ENCODE results near the gene EIF3I. TPM values are rescaled to one million over a fixed set of nuclear protein-coding genes. Genes with fewer than 3 reads are reported as not detected.

The EIF3I gene
- total and polyA plus RNA-seq, 10 of the 15 experiments (the other 5 are each of a cell fraction or from before 2014, with no cell fraction given) = 208 to 606 (median 352) TPM

GRCh38 chr1:32276032-32276782, 54.0 kb downstream of the EIF3I start:
- no peak overlapping the region for H2AFZ ChIP-seq (ENCODE audit: control insufficient read depth, low read depth, low read length)
- in situ Hi-C loops (cut with MboI) = no loop called here
- no peak overlapping the region for H3K4me3 ChIP-seq
- DNase-seq (ENCODE audit: low read depth, low spot score) (no peak), FAIRE-seq (no peak), ATAC-seq (no peak)
- no peaks in the 10 kb centered on the region for H3K9me3 ChIP-seq (replicated peaks; ENCODE audit: control insufficient read depth, insufficient read depth, low read length)
- peaks cover 7% of the 10 kb centered on the region for H3K4me1 ChIP-seq (ENCODE audit: control insufficient read depth, insufficient read depth, low read length)
- H4K20me1 ChIP-seq (ENCODE audit: control insufficient read depth, insufficient read depth) = no peaks in the 10 kb centered on the region
- ChIA-PET POLR2A (interaction anchor here (0.6 kb wide), 1 partner anchor 562 kb away, joined by 5 read pairs; no protein-coding TSS in a partner anchor), SMC1A (ENCODE audit: uncharacterized antibody, unreplicated experiment) (no interaction called here), RAD21 (ENCODE audit: unreplicated experiment) (no interaction called here), CTCF (no interaction called here)
- H3K27me3 ChIP-seq (replicated peaks in 1 of 2; ENCODE audit: control insufficient read depth in 2 of 2, insufficient read depth in 2 of 2, low read length in 1 of 2) = no peaks in the 10 kb centered on the region
- peak; percentile 16; the same call in 1 of the 2 replicates for TF ChIP-seq POLR2A (IDR thresholded peaks at IDR 0.05; ENCODE audit: low read depth, low read length)
- TF ChIP-seq ZNF24 (IDR thresholded peaks at IDR 0.05) = no peak
- no TSS peak for BruUV-seq (replicated peaks)
- no peak overlapping the region for H3K27ac ChIP-seq (ENCODE audit: control insufficient read depth, insufficient read depth)
- intact Hi-C loops (cut with micrococcal nuclease; ENCODE audit: unreplicated experiment) = no loop called here
- no peaks in the 10 kb centered on the region; the same call in none of the 2 replicates for H3K79me2 ChIP-seq (ENCODE audit: control insufficient read depth, insufficient read depth, low read length)
- no peak overlapping the region for H3K4me2 ChIP-seq (ENCODE audit: control insufficient read depth, insufficient read depth)
- peaks cover 1 to 11% of the 10 kb centered on the region in 2 experiments for H3K36me3 ChIP-seq (ENCODE audit: control insufficient read depth in 2 of 2, insufficient read depth in 2 of 2, low read length in 1 of 2)
- WGBS (ENCODE audit: insufficient coverage, insufficient replicate concordance, low lambda C conversion rate, missing lambda C conversion rate) = 90% methylated on average over 30 of the region's 30 CpGs
- H3K9ac ChIP-seq (ENCODE audit: control insufficient read depth, insufficient read depth, low read length) = no peak overlapping the region

Small RNA genes within 50 kb of the gene (small RNA-seq; reads per million reads assigned to genes)
- gene RF00017 = not detected

Other genes starting within 250 kb of the EIF3I start
Only the 7 nearest of the 16 such genes appear.
- 63.3 and 64.6 TPM in 2 replicates for gene TXLNA, start 42.7 kb upstream of the EIF3I start, total RNA-seq (2014; rRNA removed)
- 45.3 and 47.2 TPM in 2 replicates for gene TXLNA, start 42.7 kb upstream of the EIF3I start, total RNA-seq (2014; rRNA removed; fragmentation: Illumina TruSeq; extraction: Trizol)
- gene TXLNA, start 42.7 kb upstream of the EIF3I start, total RNA-seq (2021) = 66.5 and 71.3 TPM in 2 replicates
- gene TXLNA, start 42.7 kb upstream of the EIF3I start, polyA plus RNA-seq (2011; rRNA removed) = 31.5 and 42.0 TPM in 2 replicates
- 41.1 and 45.0 TPM in 2 replicates for gene TXLNA, start 42.7 kb upstream of the EIF3I start, polyA plus RNA-seq (2014; fragmentation: Illumina TruSeq; extraction: Trizol)
- 10 to 100 TPM in 1 of 2 experiments, 1 to 10 TPM in 1; 7.2 to 10.3 TPM for gene TXLNA, start 42.7 kb upstream of the EIF3I start, polyA plus RNA-seq (2014; fragmentation: Nextera tagmentation; extraction: Ambion mirVana)
- 48.6 and 52.7 TPM in 2 replicates for gene TXLNA, start 42.7 kb upstream of the EIF3I start, polyA plus RNA-seq (2014; rRNA removed)
- gene TXLNA, start 42.7 kb upstream of the EIF3I start, polyA plus RNA-seq (2016; fragmentation: Nextera tagmentation; extraction: Ambion mirVana) = 10 to 100 TPM; 86.1 to 93.7 TPM
- gene CCDC28B, start 21.8 kb upstream of the EIF3I start, total RNA-seq (2014; rRNA removed) = 95.9 and 101 TPM in 2 replicates
- gene CCDC28B, start 21.8 kb upstream of the EIF3I start, total RNA-seq (2014; rRNA removed; fragmentation: Illumina TruSeq; extraction: Trizol) = 57.3 and 66.2 TPM in 2 replicates
- 87.1 and 89.7 TPM in 2 replicates for gene CCDC28B, start 21.8 kb upstream of the EIF3I start, total RNA-seq (2021)
- gene CCDC28B, start 21.8 kb upstream of the EIF3I start, polyA plus RNA-seq (2011; rRNA removed) = 66.2 and 91.5 TPM in 2 replicates
- gene CCDC28B, start 21.8 kb upstream of the EIF3I start, polyA plus RNA-seq (2014; fragmentation: Illumina TruSeq; extraction: Trizol) = 14.2 and 48.9 TPM in 2 replicates
- 10 to 100 TPM; 10.5 to 29.8 TPM for gene CCDC28B, start 21.8 kb upstream of the EIF3I start, polyA plus RNA-seq (2014; fragmentation: Nextera tagmentation; extraction: Ambion mirVana)
- 102 and 111 TPM in 2 replicates for gene CCDC28B, start 21.8 kb upstream of the EIF3I start, polyA plus RNA-seq (2014; rRNA removed)
- 100 to 1,000 TPM; 127 to 135 TPM for gene CCDC28B, start 21.8 kb upstream of the EIF3I start, polyA plus RNA-seq (2016; fragmentation: Nextera tagmentation; extraction: Ambion mirVana)
- 5.1 and 5.2 TPM in 2 replicates for gene IQCC, start 16.7 kb upstream of the EIF3I start, total RNA-seq (2014; rRNA removed)
- 5.3 and 5.6 TPM in 2 replicates for gene IQCC, start 16.7 kb upstream of the EIF3I start, total RNA-seq (2014; rRNA removed; fragmentation: Illumina TruSeq; extraction: Trizol)
- gene IQCC, start 16.7 kb upstream of the EIF3I start, total RNA-seq (2021) = 2.9 and 3.3 TPM in 2 replicates
- 3.1 and 4.1 TPM in 2 replicates for gene IQCC, start 16.7 kb upstream of the EIF3I start, polyA plus RNA-seq (2011; rRNA removed)
- 6.8 and 7.5 TPM in 2 replicates for gene IQCC, start 16.7 kb upstream of the EIF3I start, polyA plus RNA-seq (2014; fragmentation: Illumina TruSeq; extraction: Trizol)
- 1 to 10 TPM; 2.1 to 3.8 TPM for gene IQCC, start 16.7 kb upstream of the EIF3I start, polyA plus RNA-seq (2014; fragmentation: Nextera tagmentation; extraction: Ambion mirVana)
- 5.5 and 6.4 TPM in 2 replicates for gene IQCC, start 16.7 kb upstream of the EIF3I start, polyA plus RNA-seq (2014; rRNA removed)
- gene IQCC, start 16.7 kb upstream of the EIF3I start, polyA plus RNA-seq (2016; fragmentation: Nextera tagmentation; extraction: Ambion mirVana) = 1 to 10 TPM; 4.8 to 5.1 TPM
- gene DCDC2B, start 13.3 kb upstream of the EIF3I start, total RNA-seq (2014; rRNA removed) = not detected in 2 replicates
- not detected in 2 replicates for gene DCDC2B, start 13.3 kb upstream of the EIF3I start, total RNA-seq (2014; rRNA removed; fragmentation: Illumina TruSeq; extraction: Trizol)
- 0.13 and 0.15 TPM in 2 replicates for gene DCDC2B, start 13.3 kb upstream of the EIF3I start, total RNA-seq (2021)
- gene DCDC2B, start 13.3 kb upstream of the EIF3I start, polyA plus RNA-seq (2011; rRNA removed) = not detected in 2 replicates
- gene DCDC2B, start 13.3 kb upstream of the EIF3I start, polyA plus RNA-seq (2014; fragmentation: Illumina TruSeq; extraction: Trizol) = not detected in 2 replicates
- gene DCDC2B, start 13.3 kb upstream of the EIF3I start, polyA plus RNA-seq (2014; fragmentation: Nextera tagmentation; extraction: Ambion mirVana) = not detected
- not detected in 2 replicates for gene DCDC2B, start 13.3 kb upstream of the EIF3I start, polyA plus RNA-seq (2014; rRNA removed)
- under 1 TPM; 0.12 to 0.21 TPM for gene DCDC2B, start 13.3 kb upstream of the EIF3I start, polyA plus RNA-seq (2016; fragmentation: Nextera tagmentation; extraction: Ambion mirVana)
- 8.1 and 8.8 TPM in 2 replicates for gene TMEM234, start 54 bp upstream of the EIF3I start, total RNA-seq (2014; rRNA removed)
- 4.8 and 5.2 TPM in 2 replicates for gene TMEM234, start 54 bp upstream of the EIF3I start, total RNA-seq (2014; rRNA removed; fragmentation: Illumina TruSeq; extraction: Trizol)
- gene TMEM234, start 54 bp upstream of the EIF3I start, total RNA-seq (2021) = 6.2 and 10.9 TPM in 2 replicates
- 3.8 and 5.1 TPM in 2 replicates for gene TMEM234, start 54 bp upstream of the EIF3I start, polyA plus RNA-seq (2011; rRNA removed)
- gene TMEM234, start 54 bp upstream of the EIF3I start, polyA plus RNA-seq (2014; fragmentation: Illumina TruSeq; extraction: Trizol) = 4.5 and 6.0 TPM in 2 replicates
- 1 to 10 TPM; 2.9 to 4.5 TPM for gene TMEM234, start 54 bp upstream of the EIF3I start, polyA plus RNA-seq (2014; fragmentation: Nextera tagmentation; extraction: Ambion mirVana)
- gene TMEM234, start 54 bp upstream of the EIF3I start, polyA plus RNA-seq (2014; rRNA removed) = 6.8 and 10.7 TPM in 2 replicates
- 1 to 10 TPM; 8.6 TPM for gene TMEM234, start 54 bp upstream of the EIF3I start, polyA plus RNA-seq (2016; fragmentation: Nextera tagmentation; extraction: Ambion mirVana)
- gene FAM167B, start 24.8 kb downstream of the EIF3I start, total RNA-seq (2014; rRNA removed) = 0.38 and 0.45 TPM in 2 replicates
- gene FAM167B, start 24.8 kb downstream of the EIF3I start, total RNA-seq (2014; rRNA removed; fragmentation: Illumina TruSeq; extraction: Trizol) = 0.27 and 0.37 TPM in 2 replicates
- 0.62 and 0.88 TPM in 2 replicates for gene FAM167B, start 24.8 kb downstream of the EIF3I start, total RNA-seq (2021)
- gene FAM167B, start 24.8 kb downstream of the EIF3I start, polyA plus RNA-seq (2011; rRNA removed) = 0.19 TPM in 1 of 2 replicates, not detected in the other
- gene FAM167B, start 24.8 kb downstream of the EIF3I start, polyA plus RNA-seq (2014; fragmentation: Illumina TruSeq; extraction: Trizol) = 0.07 and 0.52 TPM in 2 replicates
- gene FAM167B, start 24.8 kb downstream of the EIF3I start, polyA plus RNA-seq (2014; fragmentation: Nextera tagmentation; extraction: Ambion mirVana) = under 1 TPM in 1 of 2 experiments, not detected in 1; 0.07 TPM
- gene FAM167B, start 24.8 kb downstream of the EIF3I start, polyA plus RNA-seq (2014; rRNA removed) = 0.69 and 1.2 TPM in 2 replicates
- under 1 TPM; 0.26 to 0.47 TPM for gene FAM167B, start 24.8 kb downstream of the EIF3I start, polyA plus RNA-seq (2016; fragmentation: Nextera tagmentation; extraction: Ambion mirVana)
- gene LCK, start 28.9 kb downstream of the EIF3I start, total RNA-seq (2014; rRNA removed) = 173 and 179 TPM in 2 replicates
- gene LCK, start 28.9 kb downstream of the EIF3I start, total RNA-seq (2014; rRNA removed; fragmentation: Illumina TruSeq; extraction: Trizol) = 97.7 and 109 TPM in 2 replicates
- gene LCK, start 28.9 kb downstream of the EIF3I start, total RNA-seq (2021) = 126 and 143 TPM in 2 replicates
- gene LCK, start 28.9 kb downstream of the EIF3I start, polyA plus RNA-seq (2011; rRNA removed) = 27.3 and 49.7 TPM in 2 replicates
- 60.5 and 107 TPM in 2 replicates for gene LCK, start 28.9 kb downstream of the EIF3I start, polyA plus RNA-seq (2014; fragmentation: Illumina TruSeq; extraction: Trizol)
- 10 to 100 TPM; 31.5 to 46.0 TPM for gene LCK, start 28.9 kb downstream of the EIF3I start, polyA plus RNA-seq (2014; fragmentation: Nextera tagmentation; extraction: Ambion mirVana)
- 130 and 141 TPM in 2 replicates for gene LCK, start 28.9 kb downstream of the EIF3I start, polyA plus RNA-seq (2014; rRNA removed)
- gene LCK, start 28.9 kb downstream of the EIF3I start, polyA plus RNA-seq (2016; fragmentation: Nextera tagmentation; extraction: Ambion mirVana) = 100 to 1,000 TPM; 148 to 162 TPM

All from GM12878 (cell line).